Aorta (tissue), 5 donors: ENCODE data around the gene LTB4R2. TPM values are rescaled to one million over a fixed set of nuclear protein-coding genes. Genes with fewer than 3 reads are reported as not detected.

Source experiments
- ATAC-seq: fragments of 200-7000 bp; cut with Tn5 transposase; one replicate; pipeline ENCODE4 v1.9.1; 2022; ENCODE audit warnings: moderate library complexity; ENCODE audit not compliant: low FRiP score
- DNase-seq, 2 donors: peaks; one replicate each; pipeline ENCODE4 v3.0.0-alpha.2; 2020
- H3K27ac ChIP-seq, 2 donors: one replicate each; pipeline ENCODE4 v1.5.1; 2013; ENCODE audit warnings: low read length in 2 of 2, mild to moderate bottlenecking in 2 of 2, moderate library complexity in 2 of 2, control low read depth in 1 of 2, inconsistent platforms in 1 of 2, low read depth in 1 of 2
- H3K27me3 ChIP-seq, 2 donors: one replicate each; pipeline ENCODE4 v1.6.1; 2013; ENCODE audit warnings: control low read depth in 1 of 2, low read length in 1 of 2, mild to moderate bottlenecking in 1 of 2, moderate library complexity in 1 of 2; ENCODE audit not compliant: insufficient read depth in 2 of 2, control insufficient read depth in 1 of 2
- H3K36me3 ChIP-seq, 2 donors: one replicate each; pipeline ENCODE4 v1.6.1; 2013; ENCODE audit warnings: control low read depth in 1 of 2, low read length in 1 of 2, mild to moderate bottlenecking in 1 of 2; ENCODE audit not compliant: insufficient read depth in 2 of 2, control insufficient read depth in 1 of 2
- H3K4me1 ChIP-seq, 2 donors: one replicate each; pipeline ENCODE4 v1.6.1; 2013; ENCODE audit warnings: low read length in 2 of 2, control low read depth in 1 of 2, mild to moderate bottlenecking in 1 of 2, moderate library complexity in 1 of 2; ENCODE audit not compliant: insufficient read depth in 2 of 2, control insufficient read depth in 1 of 2
- H3K4me3 ChIP-seq, 2 donors: one replicate each; pipeline ENCODE4 v1.5.1; 2013; ENCODE audit warnings: low read length in 2 of 2, control low read depth in 1 of 2, mild to moderate bottlenecking in 1 of 2
- H3K9me3 ChIP-seq: one replicate; pipeline ENCODE4 v1.6.1; 2013; ENCODE audit warnings: mild to moderate bottlenecking, low read length; ENCODE audit not compliant: control insufficient read depth
- WGBS, 2 donors: extraction: QIAGEN DNeasy Blood & Tissue Kit; methylation state at CpG; one replicate each; pipeline ENCODE4 v1.1.7; 2013; 5-methylcytosine and 5-hydroxymethylcytosine counted together
- intact Hi-C, 2 donors: fragments of 100-400 bp; cut with DNase I; formaldehyde crosslinking; loops; one replicate each; pipeline versions ENCODE4 v1.14.2 to v1.15.0; 2022
- polyA plus RNA-seq, 2 donors: library from polyadenylated mRNA; stranded (reverse); fragments of 200-250 nt; gene quantifications; one replicate each; pipeline ENCODE4 v1.2.3, GENCODE V29; 2013
- total RNA-seq, 2 donors: library from RNA; stranded (reverse); fragmentation: NEBNext Ultra II Directional; extraction: Animal tissue kit (Norgen Biotek cat#: 25700); gene quantifications; one replicate each; pipeline ENCODE4 v1.2.1, GENCODE V29; 2021
- donor health status: healthy with polysubstance abuse.
- donor health status: Bipolar disorder and iron deficiency.
- donor health status: DM: no; HTN: no; CAD: no.
- donor health status: DM: no; HTN: no; CAD: no.
- donor health status: DM: yes; HTN: yes; CAD: no.

Gene LTB4R2
- total and polyA plus RNA-seq, 4 donors, result 0.38 to 5.5 (median 2.3) TPM

- intact Hi-C loops, result no loop called here
- Histone ChIP-seq H3K9me3 (no peaks in the 10 kb centered on the region), H3K27ac (no peak overlapping the region), H3K4me3 (no peak overlapping the region), H3K36me3 (no peaks in the 10 kb centered on the region), H3K27me3 (no peaks in the 10 kb centered on the region), H3K4me1 (no peaks in the 10 kb centered on the region)
- ATAC-seq (no peak), DNase-seq (no peak)
- 71 to 73% methylated on average over 2 of the region's 2 CpGs for WGBS, 2 donors
Measured at GRCh38 chr14:24361326-24361725, 51.4 kb downstream of the LTB4R2 start.

Other genes starting within 250 kb of the LTB4R2 start
Only the 30 nearest of the 33 such genes appear.
- gene DCAF11, start 195.4 kb upstream of the LTB4R2 start, total RNA-seq, result 10 to 100 TPM; 35.5 to 39.6 TPM
- gene DCAF11, start 195.4 kb upstream of the LTB4R2 start, polyA plus RNA-seq, result 10 to 100 TPM; 37.3 to 41.8 TPM
- 1 to 10 TPM; 1.1 to 1.4 TPM for gene NRL, start 195.2 kb upstream of the LTB4R2 start, total RNA-seq
- gene NRL, start 195.2 kb upstream of the LTB4R2 start, polyA plus RNA-seq, result 1 to 10 TPM in 1 of 2 donors, under 1 TPM in 1; 0.63 to 1.3 TPM
- under 1 TPM; 0.71 to 0.75 TPM for gene FITM1, start 179.5 kb upstream of the LTB4R2 start, total RNA-seq
- gene FITM1, start 179.5 kb upstream of the LTB4R2 start, polyA plus RNA-seq, result under 1 TPM in 1 of 2 donors, not detected in 1; 0.56 TPM
- gene PSME1, start 173.9 kb upstream of the LTB4R2 start, total RNA-seq, result 100 to 1,000 TPM; 112 to 125 TPM
- gene PSME1, start 173.9 kb upstream of the LTB4R2 start, polyA plus RNA-seq, result 100 to 1,000 TPM; 206 to 210 TPM
- 10 to 100 TPM; 12.8 to 15.3 TPM for gene EMC9, start 168.5 kb upstream of the LTB4R2 start, total RNA-seq
- gene EMC9, start 168.5 kb upstream of the LTB4R2 start, polyA plus RNA-seq, result 10 to 100 TPM; 18.3 to 41.9 TPM
- 10 to 100 TPM; 86.1 to 93.6 TPM for gene PSME2, start 163.5 kb upstream of the LTB4R2 start, total RNA-seq
- gene PSME2, start 163.5 kb upstream of the LTB4R2 start, polyA plus RNA-seq, result 100 to 1,000 TPM; 142 to 261 TPM
- 10 to 100 TPM; 51.6 to 61.1 TPM for gene RNF31, start 162.6 kb upstream of the LTB4R2 start, total RNA-seq
- 100 to 1,000 TPM in 1 of 2 donors, 1 to 10 TPM in 1; 9.1 to 167 TPM for gene RNF31, start 162.6 kb upstream of the LTB4R2 start, polyA plus RNA-seq
- gene IRF9, start 148.9 kb upstream of the LTB4R2 start, total RNA-seq, result 100 to 1,000 TPM; 113 to 117 TPM
- gene IRF9, start 148.9 kb upstream of the LTB4R2 start, polyA plus RNA-seq, result 100 to 1,000 TPM in 1 of 2 donors, 10 to 100 TPM in 1; 56.0 to 111 TPM
- gene REC8, start 138.1 kb upstream of the LTB4R2 start, total RNA-seq, result 10 to 100 TPM; 13.2 to 18.1 TPM
- 1 to 10 TPM; 2.4 to 8.2 TPM for gene REC8, start 138.1 kb upstream of the LTB4R2 start, polyA plus RNA-seq
- 10 to 100 TPM; 23.4 to 29.3 TPM for gene IPO4, start 121.3 kb upstream of the LTB4R2 start, total RNA-seq
- 10 to 100 TPM in 1 of 2 donors, 1 to 10 TPM in 1; 3.4 to 11.6 TPM for gene IPO4, start 121.3 kb upstream of the LTB4R2 start, polyA plus RNA-seq
- gene TM9SF1, start 114.7 kb upstream of the LTB4R2 start, total RNA-seq, result 10 to 100 TPM; 35.3 to 37.3 TPM
- 10 to 100 TPM; 15.8 to 35.0 TPM for gene TM9SF1, start 114.7 kb upstream of the LTB4R2 start, polyA plus RNA-seq
- gene TSSK4, start 104.4 kb upstream of the LTB4R2 start, total RNA-seq, result under 1 TPM in 1 of 2 donors, not detected in 1; 0.39 TPM
- not detected for gene TSSK4, start 104.4 kb upstream of the LTB4R2 start, polyA plus RNA-seq
- gene CHMP4A, start 96.7 kb upstream of the LTB4R2 start, total RNA-seq, result 10 to 100 TPM; 38.3 to 45.8 TPM
- gene CHMP4A, start 96.7 kb upstream of the LTB4R2 start, polyA plus RNA-seq, result 100 to 1,000 TPM; 130 to 179 TPM
- gene MDP1, start 94.1 kb upstream of the LTB4R2 start, total RNA-seq, result 10 to 100 TPM; 15.2 to 19.5 TPM
- 10 to 100 TPM; 38.7 to 49.6 TPM for gene MDP1, start 94.1 kb upstream of the LTB4R2 start, polyA plus RNA-seq
- 100 to 1,000 TPM; 122 to 123 TPM for gene NEDD8, start 77.8 kb upstream of the LTB4R2 start, total RNA-seq
- 100 to 1,000 TPM; 222 to 345 TPM for gene NEDD8, start 77.8 kb upstream of the LTB4R2 start, polyA plus RNA-seq
- gene GMPR2, start 77.2 kb upstream of the LTB4R2 start, total RNA-seq, result 10 to 100 TPM; 44.6 to 59.1 TPM
- 10 to 100 TPM; 55.2 to 66.6 TPM for gene GMPR2, start 77.2 kb upstream of the LTB4R2 start, polyA plus RNA-seq
- gene TINF2, start 67.5 kb upstream of the LTB4R2 start, total RNA-seq, result 10 to 100 TPM; 78.3 to 79.2 TPM
- 10 to 100 TPM; 40.9 to 48.0 TPM for gene TINF2, start 67.5 kb upstream of the LTB4R2 start, polyA plus RNA-seq
- 1 to 10 TPM in 1 of 2 donors, under 1 TPM in 1; 0.52 to 5.7 TPM for gene TGM1, start 47.0 kb upstream of the LTB4R2 start, total RNA-seq
- 1 to 10 TPM in 1 of 2 donors, under 1 TPM in 1; 0.88 to 1.3 TPM for gene TGM1, start 47.0 kb upstream of the LTB4R2 start, polyA plus RNA-seq
- 10 to 100 TPM; 17.1 to 26.1 TPM for gene RABGGTA, start 38.5 kb upstream of the LTB4R2 start, total RNA-seq
- 10 to 100 TPM; 19.0 to 40.0 TPM for gene RABGGTA, start 38.5 kb upstream of the LTB4R2 start, polyA plus RNA-seq
- gene DHRS1, start 10.4 kb upstream of the LTB4R2 start, total RNA-seq, result 10 to 100 TPM; 21.2 to 27.3 TPM
- gene DHRS1, start 10.4 kb upstream of the LTB4R2 start, polyA plus RNA-seq, result 10 to 100 TPM; 29.6 to 33.2 TPM
- gene NOP9, start 10.3 kb upstream of the LTB4R2 start, total RNA-seq, result 10 to 100 TPM; 17.8 to 19.9 TPM
- gene NOP9, start 10.3 kb upstream of the LTB4R2 start, polyA plus RNA-seq, result 10 to 100 TPM in 1 of 2 donors, 1 to 10 TPM in 1; 7.9 to 10.8 TPM
- gene CIDEB, start 2.2 kb upstream of the LTB4R2 start, total RNA-seq, result 10 to 100 TPM; 12.2 to 13.9 TPM
- 10 to 100 TPM in 1 of 2 donors, 1 to 10 TPM in 1; 3.3 to 17.2 TPM for gene CIDEB, start 2.2 kb upstream of the LTB4R2 start, polyA plus RNA-seq
- gene LTB4R, start 1.4 kb downstream of the LTB4R2 start, total RNA-seq, result 1 to 10 TPM; 7.0 to 8.2 TPM
- gene LTB4R, start 1.4 kb downstream of the LTB4R2 start, polyA plus RNA-seq, result 1 to 10 TPM; 2.9 to 5.2 TPM
- gene ADCY4, start 24.9 kb downstream of the LTB4R2 start, total RNA-seq, result 100 to 1,000 TPM in 1 of 2 donors, 10 to 100 TPM in 1; 45.7 to 111 TPM
- gene ADCY4, start 24.9 kb downstream of the LTB4R2 start, polyA plus RNA-seq, result 1 to 10 TPM in 1 of 2 donors, under 1 TPM in 1; 0.25 to 6.1 TPM
- gene RIPK3, start 29.9 kb downstream of the LTB4R2 start, total RNA-seq, result 10 to 100 TPM in 1 of 2 donors, 1 to 10 TPM in 1; 8.0 to 15.8 TPM
- 1 to 10 TPM; 4.0 to 6.1 TPM for gene RIPK3, start 29.9 kb downstream of the LTB4R2 start, polyA plus RNA-seq
- gene NFATC4, start 58.0 kb downstream of the LTB4R2 start, total RNA-seq, result 100 to 1,000 TPM in 1 of 2 donors, 10 to 100 TPM in 1; 85.5 to 121 TPM
- gene NFATC4, start 58.0 kb downstream of the LTB4R2 start, polyA plus RNA-seq, result 100 to 1,000 TPM in 1 of 2 donors, 10 to 100 TPM in 1; 23.0 to 572 TPM
- gene NYNRIN, start 88.9 kb downstream of the LTB4R2 start, total RNA-seq, result 10 to 100 TPM; 11.2 to 31.6 TPM
- gene NYNRIN, start 88.9 kb downstream of the LTB4R2 start, polyA plus RNA-seq, result 1 to 10 TPM; 1.8 to 5.2 TPM
- gene CBLN3, start 119.5 kb downstream of the LTB4R2 start, total RNA-seq, result 10 to 100 TPM in 1 of 2 donors, 1 to 10 TPM in 1; 4.3 to 10.2 TPM
- gene CBLN3, start 119.5 kb downstream of the LTB4R2 start, polyA plus RNA-seq, result 1 to 10 TPM; 1.3 to 5.6 TPM
- 10 to 100 TPM; 49.9 to 64.9 TPM for gene KHNYN, start 119.8 kb downstream of the LTB4R2 start, total RNA-seq
- 10 to 100 TPM; 15.2 to 34.7 TPM for gene KHNYN, start 119.8 kb downstream of the LTB4R2 start, polyA plus RNA-seq
- 10 to 100 TPM; 46.0 to 62.3 TPM for gene SDR39U1, start 132.6 kb downstream of the LTB4R2 start, total RNA-seq
- gene SDR39U1, start 132.6 kb downstream of the LTB4R2 start, polyA plus RNA-seq, result 100 to 1,000 TPM in 1 of 2 donors, 10 to 100 TPM in 1; 24.0 to 163 TPM